A673 (cell line): Measurements from ENCODE around the gene ESPN. TPM values are rescaled to one million over a fixed set of nuclear protein-coding genes. Genes with fewer than 3 reads are reported as not detected.

Source experiments
- BruUV-seq: library from RNA; stranded (reverse); fragments of 400-500 nt; replicated peaks from 2 replicates; lab custom pipeline; 2021; lab: Mats Ljungman, UMichigan
- CTCF ChIA-PET: fragments of 300-600 bp; sonication (Branson Sonifier 250); formaldehyde crosslinking; loops from one replicate; lab custom pipeline; 2022; ENCODE audit warnings: antibody characterized with exemption; lab: Charles Lee
- POLR2A ChIA-PET: fragments of 300-600 bp; sonication (Branson Sonifier 250); formaldehyde crosslinking; loops from one replicate; lab custom pipeline; 2022; ENCODE audit warnings: antibody characterized with exemption; ENCODE audit not compliant: low non-redundant PET; lab: Charles Lee
- DNase-seq: peaks from one replicate; pipeline ENCODE4 v3.0.0-alpha.2; 2015; ENCODE audit warnings: low spot score
- H3K27ac ChIP-seq: fragments of 200-600 bp; sonication (generic); 2 replicates; pipeline ENCODE4 v1.5.1; 2016; ENCODE audit warnings: mixed run types, low read depth, mild to moderate bottlenecking, mixed read lengths, antibody characterized with exemption, low read length; ENCODE audit not compliant: poor library complexity, severe bottlenecking
- H3K27me3 ChIP-seq: fragments of 200-600 bp; sonication (generic); replicated peaks from 2 replicates; pipeline ENCODE4 v1.6.1; 2017; ENCODE audit warnings: mixed run types, low read depth, mild to moderate bottlenecking, mixed read lengths, antibody characterized with exemption, low read length; ENCODE audit not compliant: insufficient read depth, poor library complexity
- H3K36me3 ChIP-seq: fragments of 200-600 bp; sonication (generic); 2 replicates; pipeline ENCODE4 v1.6.1; 2016; ENCODE audit warnings: mixed run types, mild to moderate bottlenecking, mixed read lengths, antibody characterized with exemption, low read length; ENCODE audit not compliant: insufficient read depth, poor library complexity, severe bottlenecking
- H3K4me1 ChIP-seq: fragments of 200-600 bp; sonication (generic); 2 replicates; pipeline ENCODE4 v1.6.1; 2017; ENCODE audit warnings: mixed run types, mild to moderate bottlenecking, mixed read lengths, antibody characterized with exemption, low read length; ENCODE audit not compliant: insufficient read depth, poor library complexity, severe bottlenecking
- H3K4me3 ChIP-seq: fragments of 200-600 bp; sonication (generic); 2 replicates; pipeline ENCODE4 v1.5.1; 2016; ENCODE audit warnings: low read depth, mixed run types, mild to moderate bottlenecking, mixed read lengths, low read length; ENCODE audit not compliant: poor library complexity, severe bottlenecking
- H3K9me3 ChIP-seq: fragments of 200-600 bp; sonication (generic); 2 replicates; pipeline ENCODE4 v1.6.1; 2016; ENCODE audit warnings: mixed run types, low read depth, mild to moderate bottlenecking, mixed read lengths, antibody characterized with exemption, low read length; ENCODE audit not compliant: poor library complexity, severe bottlenecking
- CTCF ChIP-seq: fragments of 300-800, 200-600 bp; sonication (generic); conservative IDR thresholded peaks from 2 replicates; pipeline ENCODE4 v1.5.1; 2017; ENCODE audit warnings: low read depth, mild to moderate bottlenecking, antibody characterized with exemption, low read length, moderate library complexity, mixed read lengths
- EZH2 ChIP-seq: fragments of 200-600 bp; sonication (generic); IDR thresholded peaks from 2 replicates; pipeline ENCODE4 v1.6.1; 2017; ENCODE audit warnings: borderline replicate concordance, low read depth, mild to moderate bottlenecking, mixed read lengths, antibody characterized with exemption, low read length; ENCODE audit not compliant: poor library complexity, severe bottlenecking
- intact Hi-C: fragments of 100-400 bp; cut with micrococcal nuclease; formaldehyde crosslinking; loops from one replicate; pipeline ENCODE4 v1.10.0; 2022; ENCODE audit not compliant: unreplicated experiment
- total RNA-seq: library from RNA; stranded (reverse); gene quantifications from 2 replicates; pipeline ENCODE4 v1.2.3, GENCODE V29; 2021

The ESPN gene
- total RNA-seq, 1 experiment from 2014 or later = not detected

DNA sequence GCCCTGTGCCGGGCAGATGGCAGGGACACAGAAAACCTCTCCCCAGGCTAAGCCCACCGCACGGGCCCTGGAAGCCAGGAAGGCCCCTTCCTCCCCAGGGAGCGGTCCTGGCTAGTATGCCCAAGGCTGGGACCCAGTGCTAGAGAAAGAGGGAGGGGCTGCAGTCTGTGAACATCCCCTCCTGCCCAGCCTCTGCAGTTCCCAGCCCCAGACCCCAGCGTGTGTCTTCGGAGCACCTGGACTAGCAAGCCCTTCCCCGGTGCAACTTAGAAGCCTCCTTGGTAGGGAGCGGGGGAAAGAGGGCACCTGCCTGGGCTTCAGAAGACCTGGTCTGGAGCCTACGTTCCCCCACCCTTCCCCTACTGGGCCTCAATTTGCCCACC, 64.8 kb downstream of the ESPN start:
- no peak overlapping the region for H3K27ac ChIP-seq
- TF ChIP-seq CTCF = no peak
- no peak for TF ChIP-seq EZH2
- peaks cover 20% of the 10 kb centered on the region for H3K27me3 ChIP-seq
- H3K4me3 ChIP-seq = no peak overlapping the region
- ChIA-PET CTCF (interaction anchor here (0.6 kb wide), 1 partner anchor 96 kb away, joined by 6 read pairs; the partner anchor contains the start of gene ACOT7), POLR2A (no interaction called here)
- peaks cover 14% of the 10 kb centered on the region for H3K4me1 ChIP-seq
- H3K9me3 ChIP-seq = no peaks in the 10 kb centered on the region
- no peaks in the 10 kb centered on the region for H3K36me3 ChIP-seq
- no peak for DNase-seq
- no TSS peak for BruUV-seq
- intact Hi-C loops = loop anchor here (5.0 kb wide), 1 partner anchor 728 kb away; no protein-coding TSS in a partner anchor

- Histone ChIP-seq H3K4me3 (peak overlapping the region; percentile 55), H3K27me3 (peaks cover 16% of the 10 kb centered on the region), H3K4me1 (peaks cover 14% of the 10 kb centered on the region), H3K36me3 (no peaks in the 10 kb centered on the region), H3K9me3 (no peaks in the 10 kb centered on the region), H3K27ac (no peak overlapping the region)
- ChIA-PET POLR2A (no interaction called here), CTCF (interaction anchor here (0.6 to 0.8 kb wide), 3 partner anchors 13 to 107 kb away, joined by 5 to 6 read pairs (median 6); partner anchors contain the start of gene ACOT7)
- no TSS peak for BruUV-seq
- intact Hi-C loops = loop anchor here (5.0 kb wide), 1 partner anchor 728 kb away; no protein-coding TSS in a partner anchor
- TF ChIP-seq CTCF (peak; percentile 95), EZH2 (no peak)
- DNase-seq = peak; percentile 80
Measured at GRCh38 chr1:6489799-6490180, 65.2 kb downstream of the ESPN start.

- no peaks in the 10 kb centered on the region for H3K9me3 ChIP-seq
- TF ChIP-seq CTCF (peak; percentile 38), EZH2 (no peak)
- H3K4me3 ChIP-seq = peak overlapping the region; percentile 55
- intact Hi-C loops = no loop called here
- DNase-seq = peak; percentile 75
- H3K4me1 ChIP-seq = peaks cover 14% of the 10 kb centered on the region
- ChIA-PET POLR2A (no interaction called here), CTCF (interaction anchor here (0.6 to 1.1 kb wide), 3 partner anchors 10 to 107 kb away, joined by 3 to 6 read pairs (median 5); no protein-coding TSS in a partner anchor)
- BruUV-seq = no TSS peak
- H3K36me3 ChIP-seq = no peaks in the 10 kb centered on the region
- H3K27ac ChIP-seq = no peak overlapping the region
- H3K27me3 ChIP-seq = peaks cover 10% of the 10 kb centered on the region
Measured at GRCh38 chr1:6490181-6491080, 65.9 kb downstream of the ESPN start.
